Activated naive CD4-positive, alpha-beta T cell treated with Interleukin-2 at 50 U/mL for 16 hours (primary cell): ENCODE measurements around the gene ANKS1B.

Experiments
- DNase-seq: peaks from one replicate; pipeline ENCODE4 v3.0.0-alpha.2; 2020

ANKS1B gene

DNA sequence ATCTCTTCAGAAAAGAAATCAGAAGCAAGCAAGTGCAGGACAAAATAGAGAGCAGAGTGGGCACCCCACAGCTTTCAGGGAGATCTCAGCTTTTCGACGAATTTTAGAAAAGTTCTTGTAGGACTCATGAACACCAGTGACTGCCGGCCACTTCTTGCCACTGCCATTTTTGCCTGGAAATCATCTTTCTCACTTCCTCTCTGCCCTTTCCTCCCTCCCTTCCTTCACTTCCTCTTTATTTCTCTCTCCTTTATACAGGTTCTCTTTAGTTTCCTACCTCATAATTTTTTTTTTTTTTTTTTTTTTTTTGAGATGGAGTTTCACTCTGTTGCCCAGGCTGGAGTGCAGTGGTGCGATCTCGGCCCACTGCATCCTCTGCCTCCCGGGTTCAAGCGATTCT lies 1154.1 kb downstream of the ANKS1B start:
- no peak for DNase-seq

DNA sequence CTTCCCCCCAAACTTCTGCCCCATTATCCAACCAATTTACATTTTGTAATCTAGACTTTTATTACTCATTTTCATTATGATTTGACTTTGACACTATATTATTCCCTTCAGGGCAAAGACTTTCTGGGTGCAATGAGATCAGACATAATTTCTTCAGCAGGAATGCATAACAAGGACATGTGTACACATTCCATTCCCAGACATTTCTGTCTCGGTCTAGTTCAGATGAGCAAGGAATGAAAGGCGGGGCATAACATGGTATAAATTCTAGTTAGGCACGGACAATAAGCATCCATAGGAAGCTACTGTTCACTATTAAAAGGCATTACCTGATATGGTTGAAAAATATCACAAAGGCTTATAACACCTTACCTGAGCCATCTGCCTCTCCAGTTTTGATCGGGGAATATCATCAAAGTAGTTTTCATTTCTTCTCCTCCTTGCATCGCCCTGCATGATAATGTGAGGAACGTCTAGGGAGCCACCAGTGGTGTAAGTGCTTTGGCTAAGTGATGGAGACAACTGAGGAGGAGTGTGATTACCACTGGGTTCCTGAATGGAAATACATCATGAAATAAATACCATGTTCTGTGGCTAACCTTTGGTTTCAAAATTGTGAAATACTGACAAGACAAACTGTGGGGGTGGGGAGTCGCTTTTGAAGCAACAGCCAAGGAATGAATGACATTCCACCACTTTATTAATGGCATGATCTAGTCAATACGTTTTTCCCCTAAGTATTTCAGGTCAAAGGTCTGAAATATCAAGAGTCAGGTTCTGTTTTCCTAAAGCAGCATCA lies 1155.7 kb downstream of the ANKS1B start:
- no peak for DNase-seq

DNA sequence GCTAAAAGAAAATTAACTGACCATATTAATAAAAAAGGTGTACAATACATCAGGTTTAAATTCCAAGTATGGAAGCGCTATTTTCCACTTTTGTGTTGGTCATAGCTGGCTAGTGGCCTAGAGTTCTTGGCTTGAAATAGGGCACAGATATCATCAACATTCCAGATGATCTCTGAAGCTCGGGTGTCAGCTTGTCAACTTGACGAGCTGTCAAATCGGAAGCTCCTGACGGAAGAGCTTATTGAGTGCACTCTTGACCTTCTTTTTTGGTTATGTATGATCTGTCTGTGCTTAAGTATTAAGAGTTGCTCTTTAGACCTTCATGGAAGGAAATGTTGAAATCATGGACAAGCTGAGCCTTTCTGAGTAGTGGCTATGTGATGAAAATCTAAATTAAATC lies 1161.7 kb downstream of the ANKS1B start:
- DNase-seq = no peak

DNA sequence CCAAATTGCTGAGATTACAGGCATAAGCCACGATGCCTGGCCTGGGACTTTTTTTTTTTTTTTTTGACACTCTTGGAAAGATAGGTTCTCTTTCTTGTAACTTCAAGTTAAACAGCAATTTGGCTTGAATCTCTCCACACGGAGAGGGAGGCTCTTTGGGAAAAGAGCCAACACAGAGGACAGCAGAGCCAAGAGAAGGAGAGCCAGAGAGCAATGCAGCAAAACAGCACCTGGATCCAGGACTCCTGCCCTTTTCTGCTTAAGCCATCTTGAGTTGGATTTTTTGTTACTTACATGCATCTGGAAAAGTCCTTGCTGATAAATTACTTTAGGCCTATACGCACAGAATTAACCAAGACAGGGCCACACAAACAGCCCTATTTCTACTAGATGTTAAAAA lies 1162.9 kb downstream of the ANKS1B start:
- no peak for DNase-seq

- DNase-seq = no peak
These were observed 1163.5 kb downstream of the ANKS1B start for GRCh38 chr12:98821232-98821631.

DNA sequence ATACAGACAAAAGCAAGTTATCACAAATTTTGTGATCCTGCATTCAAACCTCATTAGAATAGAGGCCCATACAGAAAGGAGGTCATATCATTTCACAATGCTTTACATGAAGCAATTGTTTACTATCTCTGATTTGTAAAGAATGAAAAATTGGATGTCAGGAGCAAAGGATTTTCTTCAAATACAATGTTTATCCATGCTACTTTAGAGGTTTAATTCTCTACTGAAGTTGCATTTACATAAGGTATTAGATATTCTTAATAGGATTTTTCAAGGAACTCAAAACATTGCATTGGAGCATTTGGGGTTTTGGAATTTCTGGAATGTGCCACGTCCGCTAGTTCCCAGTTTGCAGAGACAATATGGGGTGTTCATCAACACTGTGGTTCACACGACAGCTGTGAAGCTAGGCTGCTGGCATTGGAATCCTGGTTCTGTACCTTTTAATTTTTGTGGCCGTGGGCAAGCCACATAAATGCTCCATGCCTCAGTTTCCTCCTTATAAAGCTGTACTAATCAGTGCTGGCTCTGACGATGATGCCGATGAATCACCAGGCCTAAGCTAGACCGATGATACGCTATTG lies 1164.8 kb downstream of the ANKS1B start:
- DNase-seq = no peak

DNA sequence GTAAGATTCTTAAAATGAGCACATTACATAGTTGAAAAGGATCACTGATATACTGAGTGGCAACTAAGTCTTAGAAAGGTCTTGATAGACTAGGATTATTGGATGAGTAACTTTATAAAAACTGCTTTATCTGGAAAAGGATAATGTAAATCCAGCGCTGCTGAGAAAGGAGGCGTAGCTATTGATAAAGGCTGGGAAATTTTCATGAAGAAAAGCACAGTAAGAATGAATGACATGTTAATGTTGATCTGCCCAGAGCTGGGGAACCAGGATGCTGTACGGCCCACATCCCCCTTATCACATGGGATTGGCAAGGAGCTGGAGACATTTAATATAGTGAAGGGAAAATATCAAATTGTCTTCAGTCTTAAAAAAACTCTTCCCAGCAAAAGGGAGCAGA lies 1165.7 kb downstream of the ANKS1B start:
- no peak for DNase-seq

GRCh38 chr12:98818239-98818638 lies 1166.5 kb downstream of the ANKS1B start:
- DNase-seq = no peak

DNA sequence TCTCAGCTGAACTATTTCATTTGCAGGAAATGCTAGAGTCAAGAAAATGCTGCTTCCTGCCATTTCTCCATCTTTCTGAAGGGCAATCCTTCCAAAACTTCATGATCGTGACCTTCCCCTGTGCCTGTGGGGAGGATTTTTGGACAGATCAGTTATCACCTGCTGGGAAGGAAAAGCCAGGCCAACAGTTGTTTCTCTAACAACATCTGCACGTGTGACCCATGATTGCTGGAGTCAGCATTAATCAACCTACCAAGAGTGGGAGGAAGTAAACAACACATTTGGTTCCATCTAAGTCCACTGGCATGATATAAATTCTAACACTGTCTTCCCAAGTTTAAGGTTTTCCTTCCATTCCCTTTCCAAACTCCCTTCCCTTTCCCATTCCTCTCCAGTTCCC lies 1167.0 kb downstream of the ANKS1B start:
- DNase-seq = no peak

DNA sequence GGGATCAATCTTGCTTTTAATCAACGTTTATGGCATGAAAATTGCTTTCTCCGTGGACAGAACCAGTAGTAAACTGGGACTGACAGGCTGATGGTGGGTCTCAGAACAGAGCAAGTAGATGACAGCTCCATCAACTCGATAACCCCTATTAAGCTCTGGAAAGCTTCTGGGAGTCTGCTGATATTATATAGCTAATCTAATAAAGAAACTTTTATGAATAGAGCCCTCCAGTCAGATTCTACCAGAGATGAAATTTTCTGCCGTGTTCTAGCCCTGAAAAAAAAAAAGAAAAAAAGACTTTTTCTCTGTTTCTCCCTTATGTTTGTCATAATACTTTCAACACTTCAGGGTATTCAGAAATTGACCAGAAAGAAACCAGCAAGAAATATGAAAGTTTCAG lies 1168.0 kb downstream of the ANKS1B start:
- no peak for DNase-seq

DNA sequence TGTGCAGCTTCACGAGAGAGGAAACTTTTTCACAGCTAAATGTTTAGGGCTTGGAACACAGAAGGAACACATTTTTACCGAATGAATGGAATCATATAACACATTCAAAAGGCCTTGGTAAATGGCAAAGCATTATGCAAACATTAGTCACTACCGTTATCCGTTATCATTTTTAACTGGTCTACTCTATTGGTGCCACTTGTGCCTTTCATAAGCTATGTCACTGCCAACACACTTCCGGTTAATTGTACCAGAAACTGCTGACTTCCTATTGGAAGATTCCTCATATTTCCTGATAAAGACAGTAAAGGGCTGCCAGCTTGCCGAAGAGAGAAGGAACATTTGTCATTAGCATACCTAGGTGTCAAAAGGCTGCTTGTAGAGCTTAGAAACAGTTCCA lies 1170.5 kb downstream of the ANKS1B start:
- DNase-seq = no peak

- DNase-seq = no peak
These were observed 1172.5 kb downstream of the ANKS1B start for GRCh38 chr12:98812225-98812624.

GRCh38 chr12:98808243-98808875 lies 1176.4 kb downstream of the ANKS1B start:
- DNase-seq = no peak

DNA sequence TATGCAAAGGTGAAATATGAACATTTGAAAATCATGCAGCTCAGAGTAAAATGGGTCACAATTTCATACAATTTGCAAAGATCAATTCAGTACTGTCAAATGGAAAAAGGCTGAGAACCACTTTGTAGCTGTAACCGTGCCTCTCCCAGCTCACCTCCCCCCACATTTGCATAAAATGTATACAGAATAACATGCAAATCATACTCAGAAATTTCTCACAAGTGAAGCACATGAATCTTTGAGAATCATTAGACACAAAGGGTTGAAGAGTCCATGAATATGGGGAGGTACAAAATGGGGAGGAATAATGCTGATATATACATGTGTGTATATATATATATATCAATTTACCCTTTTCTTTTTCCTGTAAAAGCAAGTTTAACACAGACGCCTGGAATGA lies 1177.5 kb downstream of the ANKS1B start:
- DNase-seq = no peak

DNA sequence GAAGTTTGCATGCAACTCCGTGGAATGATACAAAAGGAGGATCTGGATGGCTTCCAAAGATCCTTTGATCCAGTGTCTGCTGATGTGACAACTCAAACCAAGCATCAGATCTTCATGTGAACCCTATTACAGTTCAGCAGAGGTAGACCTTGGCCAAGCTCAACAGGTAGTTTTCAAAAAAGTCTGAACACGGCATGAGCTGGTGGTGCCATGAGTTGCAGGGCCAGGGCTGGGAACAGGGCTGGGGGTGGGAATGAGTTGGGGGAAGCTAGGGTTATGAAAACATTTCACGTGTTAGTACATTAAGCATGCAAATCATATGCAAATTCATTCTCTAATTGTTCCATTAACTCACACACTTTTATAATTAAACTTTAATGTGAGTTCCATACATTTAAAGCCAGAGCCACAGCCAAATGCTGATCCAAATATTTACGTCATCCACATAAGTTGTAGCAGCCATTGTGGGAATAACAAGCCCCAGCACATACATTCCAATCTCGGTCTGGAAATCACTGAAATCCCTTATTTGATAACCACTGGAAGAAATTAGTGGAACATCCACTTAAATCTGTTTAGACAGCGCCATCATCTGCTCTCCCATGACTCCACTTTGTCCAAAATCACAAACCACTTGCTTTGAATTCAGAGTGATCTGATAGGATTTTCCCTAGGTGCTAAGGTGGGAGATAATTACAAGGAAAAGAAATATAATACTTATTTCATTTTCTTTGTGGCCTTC lies 1181.1 kb downstream of the ANKS1B start:
- no peak for DNase-seq

DNA sequence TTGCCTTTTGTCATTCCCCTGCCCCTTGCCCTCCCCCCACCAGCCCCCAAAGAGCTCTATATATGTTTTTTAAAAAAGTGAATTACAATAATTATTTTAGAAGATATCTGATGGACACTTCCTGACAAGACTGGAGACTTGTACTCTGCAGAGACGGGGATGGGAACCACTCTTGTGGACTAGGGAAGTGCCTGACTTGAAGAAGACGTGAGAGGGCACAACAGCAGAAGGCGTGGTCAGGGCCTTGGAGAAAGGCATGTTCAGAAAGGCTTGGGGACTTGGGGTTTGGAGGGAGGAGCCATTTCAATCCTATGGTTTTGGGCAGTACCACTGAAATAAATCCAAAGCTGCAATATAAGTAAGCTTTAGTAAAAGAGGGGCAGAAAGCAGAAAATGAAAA lies 1184.9 kb downstream of the ANKS1B start:
- no peak for DNase-seq

DNA sequence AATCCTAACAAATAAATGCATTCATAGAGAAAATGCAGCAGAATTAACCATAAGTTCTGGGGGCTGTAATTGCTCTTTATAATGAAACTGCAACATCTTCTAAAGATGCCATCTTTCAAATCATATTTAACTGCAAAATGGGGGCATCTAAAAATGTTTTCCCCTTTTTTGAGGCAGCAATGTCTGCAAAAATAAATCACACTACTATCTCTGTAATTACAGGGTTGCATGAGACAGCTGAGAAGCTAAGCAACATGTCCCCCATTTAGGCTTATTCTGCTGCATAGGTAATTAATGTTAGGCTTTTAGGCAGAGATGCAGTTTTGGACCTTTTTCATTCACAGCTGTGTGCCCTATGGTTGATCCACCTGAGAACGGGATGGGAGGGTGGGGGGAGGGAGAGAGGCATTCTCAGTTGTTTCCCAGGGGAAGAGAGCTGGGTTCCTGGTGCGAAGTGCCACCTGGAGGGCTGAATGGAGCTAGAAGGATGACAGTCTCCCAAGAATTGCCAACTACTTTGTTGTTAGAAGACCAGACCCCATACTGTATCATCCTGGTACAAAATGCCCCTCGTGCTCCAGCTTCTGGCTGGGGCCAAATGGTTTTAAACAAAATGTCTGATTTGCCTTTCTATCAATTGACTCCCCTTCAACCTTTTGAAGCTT lies 1185.5 kb downstream of the ANKS1B start:
- DNase-seq = no peak

- DNase-seq = no peak
These were observed 1187.5 kb downstream of the ANKS1B start for GRCh38 chr12:98797200-98797599.

DNA sequence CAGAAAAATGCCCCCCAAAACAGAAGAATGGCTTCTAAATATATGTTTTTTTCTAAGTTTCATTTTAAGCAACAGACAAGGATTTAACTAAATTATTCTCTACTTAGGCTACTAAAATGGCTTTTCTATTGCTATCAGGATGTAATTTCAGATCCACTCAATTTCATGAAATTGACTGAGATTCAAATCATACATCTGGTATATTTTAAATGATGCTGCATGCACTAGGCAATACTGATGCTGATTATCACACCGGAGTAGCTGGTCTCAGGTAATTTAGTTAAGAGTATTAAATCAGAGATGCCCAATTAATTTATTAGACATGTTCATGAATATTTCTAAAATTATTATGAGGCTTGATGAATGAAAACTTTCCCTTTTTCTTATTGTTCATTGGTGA lies 1188.0 kb downstream of the ANKS1B start:
- DNase-seq = no peak

GRCh38 chr12:98793121-98793520 lies 1191.6 kb downstream of the ANKS1B start:
- DNase-seq = no peak

GRCh38 chr12:98791406-98791805 lies 1193.3 kb downstream of the ANKS1B start:
- no peak for DNase-seq

GRCh38 chr12:98788396-98788795 lies 1196.3 kb downstream of the ANKS1B start:
- no peak for DNase-seq

- DNase-seq = no peak
These were observed 1198.1 kb downstream of the ANKS1B start for GRCh38 chr12:98786653-98787052.
